CD1c-positive myeloid dendritic cell (primary cell): ENCODE data around the gene KANK3.
"Not testable (repeated sequence)": the region's sequence is repeated elsewhere in the genome, so short reads cannot be mapped to it uniquely, and the experiment has no call there.

ENCODE experiments used
- DNase-seq: peaks from one replicate; pipeline ENCODE4 v3.0.0-alpha.2; 2016; ENCODE audit errors: extremely low spot score

The KANK3 gene

DNA sequence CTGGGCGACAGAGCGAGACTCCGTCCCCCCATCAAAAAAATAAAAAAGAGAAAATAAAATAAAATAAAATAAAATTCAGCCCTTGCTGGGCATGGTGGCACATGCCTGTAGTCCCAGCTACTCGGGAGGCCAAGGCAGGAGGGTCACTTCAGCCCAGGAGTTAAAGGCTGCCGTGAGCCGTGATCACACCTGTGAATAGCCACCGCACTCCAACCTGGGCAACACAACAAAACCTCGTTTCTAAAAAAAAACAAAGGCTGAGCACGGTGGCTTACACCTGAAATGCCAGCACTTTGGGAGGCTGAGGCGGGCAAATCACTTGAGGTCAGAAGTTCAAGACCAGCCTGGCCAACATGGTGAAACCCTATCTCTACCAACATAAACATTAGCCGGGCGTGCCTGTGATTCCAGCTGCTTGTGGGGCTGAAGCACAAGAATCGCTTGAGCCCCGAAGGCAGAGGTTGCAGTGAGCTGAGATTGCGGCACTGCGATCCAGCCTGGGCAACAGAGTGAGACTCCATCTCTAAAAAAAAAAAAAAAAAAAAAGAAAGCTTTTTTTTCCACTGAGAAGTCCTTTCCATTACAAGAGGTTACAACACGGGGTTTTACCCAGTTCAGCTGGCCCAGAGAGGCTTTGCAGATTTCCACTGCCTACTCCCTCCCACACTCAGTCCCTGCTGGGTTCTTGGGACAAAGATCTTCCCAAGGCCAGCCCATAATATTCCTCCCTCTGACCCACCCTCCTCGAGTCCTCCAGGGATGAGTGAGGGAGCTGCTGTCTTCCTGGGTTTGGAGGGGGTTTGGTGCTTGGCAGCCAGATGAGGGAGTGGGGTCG is 27.3 kb upstream of the KANK3 start:
- DNase-seq, result no peak

DNA sequence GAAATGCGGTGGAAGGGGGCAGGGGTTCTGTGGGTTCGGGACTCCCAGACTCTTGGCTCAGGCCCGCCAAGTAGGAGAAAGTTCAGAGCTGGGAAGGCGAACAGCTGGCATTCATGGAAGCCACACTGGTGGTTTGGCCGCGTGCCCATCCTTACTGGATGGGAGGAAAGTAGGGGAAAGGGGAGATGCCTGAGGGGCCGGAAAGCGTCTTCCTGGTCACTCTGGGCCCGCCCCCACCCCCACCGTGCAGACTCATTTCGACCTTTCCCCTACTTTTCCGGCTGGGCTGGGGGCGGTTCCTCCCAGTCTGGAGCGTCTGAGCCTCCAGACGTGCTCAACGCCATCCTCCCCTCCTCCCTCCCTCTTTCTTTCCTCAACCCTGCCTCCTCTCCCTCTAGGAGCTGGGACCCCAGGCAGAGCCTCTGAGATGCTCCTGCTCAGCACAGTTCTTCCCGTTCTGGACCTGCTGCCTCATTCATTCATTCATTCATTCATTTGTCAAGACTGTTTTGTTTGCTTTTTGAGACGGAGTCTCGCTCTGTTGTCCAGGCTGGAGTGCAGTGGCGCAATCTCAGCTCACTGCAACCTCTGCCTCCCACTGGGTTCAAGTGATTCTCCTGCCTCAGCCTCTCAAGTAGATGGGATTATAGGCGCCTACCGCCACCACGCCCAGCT is 24.4 kb upstream of the KANK3 start:
- peak; percentile 39 for DNase-seq

DNA sequence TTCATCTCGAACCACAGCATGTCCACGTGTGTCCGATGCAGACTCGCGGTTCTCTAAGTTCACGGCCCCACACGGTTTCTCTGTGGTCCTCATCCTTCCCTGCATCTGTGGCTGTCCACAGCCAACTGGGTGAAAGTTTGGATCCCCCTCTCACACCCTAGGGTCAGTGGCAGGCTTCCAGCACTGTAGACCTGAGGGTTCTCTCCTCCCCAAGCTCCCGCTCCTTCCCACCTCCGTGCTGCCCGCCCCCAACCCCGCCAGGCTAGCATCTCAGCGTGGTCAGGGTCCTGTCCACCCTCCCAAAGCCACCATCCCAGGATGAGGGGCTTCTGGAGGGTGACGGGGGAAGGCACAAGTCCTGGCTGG is 23.9 kb upstream of the KANK3 start:
- DNase-seq, result no peak

DNA sequence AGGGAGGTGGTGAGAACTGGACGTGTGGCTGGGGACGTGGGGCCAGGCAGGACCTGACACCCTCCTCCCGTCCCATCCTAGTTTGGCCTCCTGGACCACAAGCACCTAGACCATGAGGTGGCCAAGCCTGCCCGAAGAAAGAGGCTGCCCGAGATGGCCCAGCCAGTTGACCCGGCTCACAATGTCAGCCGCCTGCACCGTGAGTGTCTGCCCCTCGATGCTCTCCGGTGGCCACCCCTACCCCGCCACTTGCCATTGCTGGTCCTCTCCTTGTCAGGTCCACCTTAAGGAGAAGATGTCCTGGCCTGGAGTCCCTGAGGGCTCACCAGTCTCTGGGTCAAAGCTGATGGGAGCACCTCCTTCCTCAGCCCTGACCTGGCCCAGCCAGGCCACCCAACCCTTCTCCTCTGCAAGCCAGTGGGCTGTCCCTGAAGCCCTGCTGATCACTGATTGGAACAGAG is 23.1 kb upstream of the KANK3 start:
- no peak for DNase-seq

DNA sequence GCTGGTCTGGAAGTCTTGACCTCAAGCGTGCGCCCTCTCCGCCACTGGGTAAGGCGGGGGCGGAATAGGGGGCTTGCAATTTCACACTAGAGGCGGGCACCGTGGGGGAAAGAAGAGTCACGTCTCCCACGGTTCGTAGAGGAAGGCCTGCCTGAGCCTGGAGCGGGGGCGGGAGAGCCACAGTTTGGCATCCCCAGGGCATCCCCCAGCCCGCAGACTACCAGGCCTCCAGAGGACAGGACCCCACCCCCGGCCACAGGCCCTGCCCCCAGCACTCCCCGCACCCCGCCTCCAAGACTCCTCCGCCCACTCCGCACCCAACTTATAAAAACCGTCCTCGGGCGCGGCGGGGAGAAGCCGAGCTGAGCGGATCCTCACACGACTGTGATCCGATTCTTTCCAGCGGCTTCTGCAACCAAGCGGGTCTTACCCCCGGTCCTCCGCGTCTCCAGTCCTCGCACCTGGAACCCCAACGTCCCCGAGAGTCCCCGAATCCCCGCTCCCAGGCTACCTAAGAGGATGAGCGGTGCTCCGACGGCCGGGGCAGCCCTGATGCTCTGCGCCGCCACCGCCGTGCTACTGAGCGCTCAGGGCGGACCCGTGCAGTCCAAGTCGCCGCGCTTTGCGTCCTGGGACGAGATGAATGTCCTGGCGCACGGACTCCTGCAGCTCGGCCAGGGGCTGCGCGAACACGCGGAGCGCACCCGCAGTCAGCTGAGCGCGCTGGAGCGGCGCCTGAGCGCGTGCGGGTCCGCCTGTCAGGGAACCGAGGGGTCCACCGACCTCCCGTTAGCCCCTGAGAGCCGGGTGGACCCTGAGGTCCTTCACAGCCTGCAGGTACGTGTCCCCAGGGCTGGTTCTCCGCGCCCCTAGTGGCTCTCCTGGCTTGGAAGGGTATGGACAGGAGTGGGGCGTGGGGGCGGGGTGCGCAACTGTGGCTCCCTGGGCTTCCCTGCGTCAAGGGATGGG is 21.0 kb upstream of the KANK3 start, which contains the start of gene ANGPTL4:
Gene ANGPTL4 (plus strand): TSS at position 353 of the 969 bp plus-strand sequence. CDS start 167 bp downstream, at position 520.
- DNase-seq, result peak; percentile 47

DNA sequence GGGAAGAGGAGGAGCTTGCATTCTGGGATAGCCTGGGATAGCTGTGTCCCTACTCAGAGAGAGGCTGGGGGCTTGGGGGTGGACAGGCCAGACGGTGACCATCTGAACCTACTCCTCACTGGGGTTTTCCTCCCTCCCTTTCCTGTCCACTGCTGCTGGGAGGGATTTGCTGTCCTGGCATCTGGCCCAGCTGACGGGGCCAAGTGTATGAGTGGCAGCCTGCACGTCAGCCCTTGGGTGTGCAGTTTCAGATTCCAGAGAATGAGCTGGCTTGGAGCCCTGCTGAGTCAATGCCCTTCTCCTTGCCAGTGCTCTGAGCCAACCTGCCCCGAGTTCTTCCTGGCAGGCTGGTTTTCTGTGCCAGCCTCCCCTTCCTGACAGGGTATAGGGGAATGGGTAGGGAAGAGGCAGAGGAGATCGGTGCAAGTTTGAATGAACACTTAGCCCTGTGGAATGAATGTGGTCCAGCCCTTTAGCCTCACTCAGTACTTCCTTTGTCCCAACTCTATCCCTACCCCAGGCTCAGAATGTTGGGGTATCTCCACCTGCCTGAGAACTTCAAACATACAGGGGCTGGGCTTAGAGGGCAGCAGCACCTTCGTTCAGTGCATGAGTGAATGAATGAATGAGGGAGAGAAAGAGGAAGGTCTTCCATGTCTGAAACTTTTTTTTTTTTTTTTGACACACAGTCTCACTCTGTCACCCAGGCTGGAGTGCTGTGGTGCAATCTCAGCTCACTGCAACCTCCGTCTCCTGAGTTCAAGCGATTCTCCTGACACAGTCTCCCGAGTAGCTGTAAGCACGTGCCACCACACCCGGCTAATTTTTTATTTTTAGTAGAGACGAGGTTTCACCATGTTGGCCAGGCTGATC is 19.1 kb upstream of the KANK3 start:
- DNase-seq, result peak; percentile 91

DNA sequence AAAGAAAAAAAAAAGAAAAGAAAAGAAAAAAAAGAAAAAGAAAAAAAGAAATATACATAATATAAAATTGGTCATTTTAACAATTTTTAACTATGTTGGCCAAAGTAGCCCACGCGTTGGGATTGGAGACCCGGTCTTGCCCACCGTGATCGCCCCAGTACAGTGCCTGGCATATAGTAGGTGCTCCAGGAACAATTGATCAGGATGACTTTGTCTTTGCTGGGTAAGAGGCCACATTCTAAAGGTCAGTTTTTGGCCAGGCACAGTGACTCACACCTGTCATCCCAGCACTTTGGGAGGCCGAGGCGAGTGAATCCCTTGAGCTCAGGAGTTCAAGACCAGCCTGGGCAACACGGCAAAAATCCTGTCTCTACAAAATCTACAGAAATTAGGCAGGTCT is 17.1 kb upstream of the KANK3 start:
- DNase-seq, result no peak

DNA sequence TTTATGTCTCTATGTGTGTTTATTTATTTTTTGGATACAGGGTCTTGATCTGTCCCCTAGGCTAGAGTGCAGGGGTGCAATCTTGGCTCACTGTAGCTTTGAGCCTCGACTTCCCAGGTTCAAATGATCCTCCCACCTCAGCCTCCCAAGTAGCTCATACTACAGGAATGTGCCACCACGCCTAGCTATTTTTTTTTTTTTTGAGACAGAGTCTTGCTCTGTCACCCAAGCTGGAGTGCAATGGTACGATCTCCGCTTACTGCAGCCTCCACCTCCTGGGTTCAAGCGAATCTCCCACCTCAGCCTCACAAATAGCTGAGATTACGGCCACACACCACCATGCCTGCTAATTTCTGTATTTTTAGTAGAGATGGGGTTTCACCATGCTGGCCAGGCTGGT is 15.9 kb upstream of the KANK3 start:
- no peak for DNase-seq

DNA sequence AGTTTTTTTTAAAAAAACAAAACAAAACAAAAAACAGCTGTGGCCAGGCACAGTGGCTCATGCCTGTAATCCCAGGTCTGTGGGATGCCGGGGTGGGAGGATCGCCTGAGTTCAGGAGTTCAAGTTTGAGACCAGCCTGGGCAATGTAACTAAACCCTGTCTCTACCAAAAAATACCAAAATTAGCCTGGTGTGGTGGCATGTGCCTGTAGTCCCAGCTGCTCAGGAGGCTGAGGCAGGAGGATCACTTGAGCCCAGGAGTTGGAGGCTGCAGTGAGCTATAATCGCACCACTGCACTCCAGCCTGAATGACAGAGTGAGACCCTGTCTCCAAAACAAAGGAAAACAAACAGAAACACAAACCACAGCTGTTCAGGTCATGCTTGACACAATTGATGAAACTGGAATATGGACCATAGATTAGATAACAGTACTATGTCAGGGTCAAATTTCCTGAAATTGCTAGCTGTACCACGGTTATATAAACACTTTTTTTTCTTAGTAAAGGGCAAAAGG is 14.0 kb upstream of the KANK3 start:
- no peak for DNase-seq

DNA sequence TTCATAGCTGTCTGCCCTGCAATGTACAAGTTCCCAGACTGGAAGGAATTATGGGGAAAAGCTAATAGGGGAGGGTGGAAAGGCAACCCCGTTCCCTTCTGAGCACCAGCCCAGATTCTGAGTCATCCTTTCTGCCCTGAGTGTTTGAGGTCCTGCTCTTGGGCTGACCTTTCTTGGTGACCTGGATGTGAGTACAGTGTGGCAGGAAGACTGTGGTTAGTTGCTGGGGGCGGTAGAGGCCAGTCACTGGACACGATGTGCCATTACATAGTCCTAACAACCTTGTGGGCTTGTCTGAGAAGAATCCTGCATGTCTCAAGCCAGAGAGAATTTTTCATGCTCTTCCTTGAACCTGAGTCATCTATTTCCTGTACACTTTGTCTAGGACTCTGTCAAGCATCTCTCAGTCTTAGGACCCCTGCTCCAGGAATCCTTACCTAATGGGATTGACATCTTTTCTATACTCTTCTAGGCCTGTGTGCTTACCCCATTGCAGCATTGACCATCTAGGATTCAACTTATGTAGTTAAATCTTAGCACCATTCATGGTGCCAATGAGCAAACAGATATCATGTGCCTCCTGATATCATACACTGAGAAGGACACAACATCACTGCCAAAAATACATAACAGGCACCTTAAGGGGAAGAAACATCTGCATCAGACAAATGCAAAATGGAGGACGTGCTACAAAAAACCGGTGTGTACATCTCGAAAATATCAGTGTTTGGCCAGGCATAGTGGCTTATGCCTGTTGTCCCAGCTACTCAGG is 12.8 kb upstream of the KANK3 start:
- peak; percentile 88 for DNase-seq

DNA sequence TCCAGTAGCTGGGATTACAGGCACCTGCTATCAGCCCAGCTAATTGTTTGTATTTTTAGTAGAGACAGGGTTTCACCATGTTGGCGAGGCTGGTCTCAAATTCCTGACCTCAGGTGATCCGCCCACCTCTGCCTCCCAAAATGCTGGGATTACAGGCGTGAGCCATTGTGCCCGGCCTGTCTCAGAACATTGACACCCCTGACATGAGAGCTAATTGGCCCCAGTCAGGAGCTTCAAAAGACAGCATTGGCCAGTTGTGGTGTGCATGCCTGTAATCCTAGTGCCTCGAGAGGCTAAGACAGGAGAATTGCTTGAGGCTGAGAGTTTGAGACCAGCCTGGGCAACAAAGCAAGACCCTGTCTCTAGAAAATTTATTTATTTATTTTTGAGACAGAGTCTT is 9.8 kb upstream of the KANK3 start:
- not testable (repeated sequence) for DNase-seq

DNA sequence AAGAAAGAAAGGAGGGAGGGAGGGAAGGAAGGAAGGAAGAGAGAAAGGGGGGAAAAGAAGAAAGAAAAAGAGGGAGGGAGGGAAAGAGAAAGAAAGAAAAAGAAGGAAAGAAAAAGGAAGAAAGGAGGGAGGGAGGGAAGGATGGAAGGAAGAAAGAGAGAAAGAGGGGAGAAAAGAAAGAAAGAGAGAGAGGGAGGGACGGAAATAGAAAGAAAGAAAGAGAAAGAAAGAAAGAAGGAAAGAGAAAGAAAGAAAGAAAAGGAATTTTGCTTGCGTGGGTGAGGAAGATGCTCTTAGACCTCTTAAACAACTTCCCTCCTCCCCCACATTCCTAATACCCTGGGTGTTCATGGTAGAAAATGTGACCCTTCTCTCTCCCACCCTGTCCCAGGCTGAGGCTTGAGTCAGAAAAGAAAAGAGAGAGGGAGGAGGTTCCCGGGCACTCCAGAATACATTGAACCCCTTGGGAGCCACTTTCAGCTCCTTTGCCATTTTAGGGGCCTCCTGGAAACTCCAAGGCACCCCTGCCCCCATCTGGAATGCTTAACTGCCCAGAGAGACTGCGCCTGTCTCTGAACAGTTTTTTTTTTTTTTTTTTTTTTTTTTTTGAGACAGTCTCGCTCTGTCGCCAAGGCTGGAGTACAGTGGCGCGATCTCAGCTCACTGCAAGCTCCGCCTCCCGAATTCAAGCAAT is 9.2 kb upstream of the KANK3 start:
- peak; percentile 36 for DNase-seq

DNA sequence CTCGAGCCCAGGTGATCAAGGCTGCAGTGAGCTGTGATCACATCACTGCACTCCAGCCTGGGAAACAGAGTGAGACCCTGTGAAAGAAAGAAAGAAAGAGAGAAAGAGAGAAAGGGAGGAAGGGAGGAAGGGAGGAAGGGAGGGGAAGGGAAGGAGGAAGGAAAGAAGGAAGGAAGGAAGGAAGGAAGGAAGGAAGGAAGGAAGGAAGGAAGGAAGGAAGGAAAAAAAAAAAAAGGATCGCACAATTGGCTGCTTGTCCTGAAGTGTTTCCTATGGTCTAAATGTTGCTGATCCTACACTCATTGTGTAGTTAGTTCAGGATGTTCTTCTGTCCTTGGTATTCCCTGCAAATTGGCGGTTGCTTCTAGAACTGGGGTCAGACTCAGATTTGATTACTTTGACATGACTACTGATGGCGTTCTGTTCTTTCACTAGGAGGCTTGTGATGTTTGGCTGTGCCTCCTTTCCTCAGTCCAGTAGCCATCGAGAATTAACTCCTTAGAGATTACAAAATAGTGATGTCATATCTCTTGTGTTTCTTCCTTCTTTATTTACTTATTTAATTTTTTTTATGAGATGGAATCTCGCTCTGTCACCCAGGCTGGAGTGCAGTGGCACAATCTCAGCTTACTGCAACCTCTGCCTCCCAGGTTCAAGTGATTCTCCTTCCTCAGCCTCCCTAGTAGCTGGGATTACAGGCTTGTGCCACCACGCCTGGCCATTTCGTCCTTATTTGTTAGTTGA is 6.7 kb upstream of the KANK3 start:
- DNase-seq, result not testable (repeated sequence)

DNA sequence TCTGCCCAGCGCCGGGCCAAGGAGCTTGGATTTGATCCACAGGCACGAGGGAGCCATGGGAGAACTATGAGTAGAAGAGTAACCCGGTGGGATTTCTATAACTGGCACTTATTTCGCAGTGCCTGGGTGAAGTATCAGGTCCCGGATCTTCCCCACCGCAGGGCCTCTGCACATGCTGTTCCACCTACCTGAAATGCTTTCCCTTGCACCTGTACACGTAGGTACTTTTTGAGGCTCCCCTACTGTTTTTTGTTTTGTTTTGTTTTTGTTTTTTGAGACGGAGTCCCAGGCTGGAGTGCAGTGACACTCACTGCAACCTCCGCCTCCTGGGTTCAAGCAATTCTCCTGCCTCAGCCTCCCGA is 402 bp upstream of the KANK3 start:
- DNase-seq, result no peak

DNA sequence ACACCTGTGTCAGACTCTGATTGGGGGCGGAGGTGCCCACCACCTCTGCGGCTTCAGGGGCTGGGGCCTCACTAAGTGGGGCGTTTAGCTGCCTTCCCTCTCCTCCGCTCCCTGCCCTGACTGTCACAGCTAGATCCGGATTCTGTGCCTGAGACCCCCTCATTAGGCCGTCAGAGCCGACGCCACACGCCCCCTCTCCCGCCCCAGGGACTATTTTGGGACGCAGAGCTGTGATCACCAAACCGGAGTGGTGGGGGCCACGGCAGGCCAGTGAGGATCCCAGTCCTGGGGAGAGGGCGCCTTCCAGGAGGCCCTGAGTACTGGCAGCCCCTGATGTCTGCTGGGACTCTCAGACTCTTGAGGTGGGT is 762 bp downstream of the KANK3 start:
- DNase-seq, result no peak

DNA sequence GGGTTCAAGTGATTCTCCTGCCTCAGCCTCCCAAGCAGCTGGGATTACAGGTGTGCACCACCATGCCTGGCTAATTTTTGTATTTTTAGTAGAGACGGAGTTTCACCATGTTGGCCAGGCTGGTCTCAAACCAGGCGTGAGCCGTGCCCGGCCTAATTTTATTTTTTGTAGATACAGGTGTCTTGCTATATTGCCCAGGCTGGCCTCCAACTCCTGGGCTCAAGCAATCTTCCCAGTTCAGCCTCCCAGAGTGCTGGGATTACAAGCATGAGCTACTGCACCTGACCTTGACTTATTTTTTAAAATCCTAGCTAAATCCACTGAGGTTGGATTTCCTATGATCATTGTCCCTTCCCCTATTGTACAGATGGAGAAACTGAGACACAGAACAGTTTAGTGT is 1.6 kb downstream of the KANK3 start:
- not testable (repeated sequence) for DNase-seq

DNA sequence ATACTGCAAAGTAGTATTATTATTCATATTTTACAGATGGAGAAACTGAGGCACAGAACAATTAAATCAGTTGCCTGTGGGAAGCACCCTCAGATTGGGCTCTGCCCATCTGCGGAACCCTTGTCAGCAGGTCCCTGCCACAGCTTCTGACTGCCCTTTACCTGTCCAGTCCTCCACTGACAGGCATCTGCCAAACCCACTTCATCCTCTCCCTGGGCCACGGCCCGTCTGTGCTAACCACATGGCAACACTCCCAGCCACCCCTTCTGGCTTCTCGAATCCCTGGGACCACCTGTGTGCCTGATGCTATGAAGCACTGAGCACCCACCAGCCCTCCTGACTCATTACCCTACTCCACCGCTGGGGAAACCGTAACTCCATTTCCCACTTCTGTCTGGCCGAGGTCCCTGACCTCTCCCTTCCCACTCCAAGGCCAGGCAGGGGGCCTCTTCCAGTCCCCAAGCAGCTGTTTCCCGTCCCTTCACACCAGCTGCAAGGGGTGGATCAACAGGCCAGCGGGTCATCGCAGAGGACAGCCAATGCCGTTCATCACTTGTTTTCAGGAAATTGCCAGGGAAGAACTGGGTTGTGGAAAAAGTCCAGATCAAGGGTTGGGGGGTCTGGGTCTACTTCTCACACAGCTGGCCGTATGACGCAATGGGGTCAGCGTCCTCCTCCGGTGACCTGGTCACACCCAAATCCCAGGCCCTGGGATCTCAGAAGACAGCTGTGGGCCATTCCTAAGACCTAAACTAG is 2.5 kb downstream of the KANK3 start:
- DNase-seq, result no peak

DNA sequence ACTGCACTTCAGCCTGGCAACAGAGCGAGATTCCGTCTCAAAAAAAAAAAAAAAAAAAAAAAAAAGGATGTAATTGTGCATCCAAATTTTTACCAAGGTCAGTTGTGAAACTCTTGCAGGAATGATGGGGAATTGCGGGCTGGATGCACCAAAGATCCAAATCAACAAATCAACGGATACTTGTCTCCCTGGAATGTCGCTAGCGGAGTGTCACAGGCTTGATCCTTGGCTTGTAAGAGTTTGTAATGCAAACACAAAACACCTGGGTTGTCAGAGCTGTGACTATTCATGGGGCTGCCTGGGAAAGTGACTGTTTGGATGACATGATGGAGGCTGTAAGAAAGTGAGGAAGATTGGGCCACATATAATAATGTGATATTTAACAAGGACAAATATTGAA is 4.2 kb downstream of the KANK3 start:
- DNase-seq, result no peak
